GM12891 (cell line): ENCODE data around the gene NCBP2.

Source experiments
- POLR2A ChIP-seq: IDR thresholded peaks from 2 replicates; pipeline ENCODE4 v1.6.1; 2011; ENCODE audit warnings: low read depth, low read length, control low read depth
- POLR2AphosphoS5 ChIP-seq: IDR thresholded peaks from 2 replicates; pipeline ENCODE4 v1.6.1; 2011; ENCODE audit warnings: low read depth, low read length, control low read depth
- POU2F2 ChIP-seq: IDR thresholded peaks from 2 replicates; pipeline ENCODE4 v1.6.1; 2011; ENCODE audit warnings: low read depth, mild to moderate bottlenecking, control low read depth, low read length, moderate library complexity
- TAF1 ChIP-seq: IDR thresholded peaks from 2 replicates; pipeline ENCODE4 v1.6.1; 2011; ENCODE audit warnings: low read depth, low read length, control low read depth

- TF ChIP-seq POLR2A: no peak
- no peak for TF ChIP-seq POLR2AphosphoS5
- TF ChIP-seq TAF1: no peak
- TF ChIP-seq POU2F2: no peak
Observed at GRCh38 chr3:196966526-196967401, 24.4 kb upstream of the NCBP2 start.
